RWPE2 (cell line): ENCODE measurements around the gene S100A8.

Source experiments
- ATAC-seq: fragments of 200-7000 bp; cut with Tn5 transposase; 3 replicates; pipeline ENCODE4 v1.9.1; 2021; ENCODE audit warnings: low read depth
- DNase-seq: peaks from one replicate; pipeline ENCODE4 v3.0.0-alpha.2; 2020; ENCODE audit warnings: low spot score
- H3K27ac ChIP-seq: fragments of 450-650 bp; 2 replicates; pipeline ENCODE4 v1.5.1; 2017; ENCODE audit warnings: mild to moderate bottlenecking; ENCODE audit not compliant: poor library complexity, severe bottlenecking
- H3K27me3 ChIP-seq: fragments of 250-450 bp; sonication (Bioruptor Pico); 2 replicates; pipeline ENCODE4 v1.5.1; 2021; ENCODE audit warnings: mild to moderate bottlenecking, moderate library complexity; ENCODE audit not compliant: insufficient read depth, poor library complexity, severe bottlenecking
- H3K36me3 ChIP-seq: fragments of 250-450 bp; sonication (Bioruptor Pico); 2 replicates; pipeline ENCODE4 v1.5.1; 2020; ENCODE audit warnings: low read depth, mild to moderate bottlenecking, moderate library complexity
- H3K4me1 ChIP-seq: fragments of 250-450 bp; sonication (Bioruptor Pico); 2 replicates; pipeline ENCODE4 v1.5.1; 2021; ENCODE audit warnings: mild to moderate bottlenecking, moderate library complexity; ENCODE audit not compliant: insufficient read depth, poor library complexity, severe bottlenecking
- H3K4me3 ChIP-seq: fragments of 250-450 bp; sonication (Bioruptor Pico); 2 replicates; pipeline ENCODE4 v1.5.1; 2021; ENCODE audit warnings: mild to moderate bottlenecking, moderate library complexity; ENCODE audit not compliant: severe bottlenecking
- H3K9me3 ChIP-seq: fragments of 250-450 bp; sonication (Bioruptor Pico); 2 replicates; pipeline ENCODE4 v1.5.1; 2021; ENCODE audit warnings: mild to moderate bottlenecking, moderate library complexity; ENCODE audit not compliant: severe bottlenecking
- TF ChIP-seq, protein P1 (sequence below): fragments of 450-650 bp; IDR thresholded peaks from one replicate; pipeline ENCODE4 v1.5.1; 2017; ENCODE audit warnings: mild to moderate bottlenecking, moderate library complexity; ENCODE audit not compliant: poor library complexity, severe bottlenecking

S100A8 gene

DNA sequence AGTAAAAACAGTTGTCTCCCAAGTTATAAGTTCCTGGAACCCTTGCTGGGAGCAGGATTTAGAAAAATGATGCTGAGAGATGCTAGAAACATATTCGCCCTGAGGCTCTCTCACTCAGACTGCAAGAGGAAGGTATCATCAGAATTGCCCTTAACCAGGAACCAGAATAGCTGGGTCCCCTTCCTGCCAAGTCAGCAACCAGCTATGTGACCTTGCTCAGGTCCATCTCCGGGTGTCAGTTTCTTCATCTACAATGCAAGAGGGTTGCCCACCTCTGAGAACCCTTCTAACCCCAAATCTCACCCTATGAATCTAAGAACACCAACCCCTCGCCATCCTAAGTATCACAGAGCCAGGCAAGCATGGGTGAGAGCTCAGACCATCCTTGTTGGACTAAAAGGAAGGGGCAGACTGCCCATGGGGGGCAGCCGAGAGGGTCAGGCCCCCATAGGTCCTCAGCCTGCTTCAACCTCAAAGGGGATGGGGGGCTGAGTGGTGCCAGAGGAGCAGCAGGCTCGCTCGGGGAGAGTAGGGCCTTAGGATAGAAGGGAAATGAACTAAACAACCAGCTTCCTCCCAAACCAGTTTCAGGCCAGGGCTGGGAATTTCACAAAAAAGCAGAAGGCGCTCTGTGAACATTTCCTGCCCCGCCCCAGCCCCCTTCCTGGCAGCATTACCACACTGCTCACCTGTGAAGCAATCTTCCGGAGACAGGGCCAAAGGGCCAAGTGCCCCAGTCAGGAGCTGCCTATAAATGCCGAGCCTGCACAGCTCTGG lies 33.6 kb downstream of the S100A8 start:
- ATAC-seq (peak; percentile 85), DNase-seq (peak; percentile 90)
- TF ChIP-seq, protein P1, sequence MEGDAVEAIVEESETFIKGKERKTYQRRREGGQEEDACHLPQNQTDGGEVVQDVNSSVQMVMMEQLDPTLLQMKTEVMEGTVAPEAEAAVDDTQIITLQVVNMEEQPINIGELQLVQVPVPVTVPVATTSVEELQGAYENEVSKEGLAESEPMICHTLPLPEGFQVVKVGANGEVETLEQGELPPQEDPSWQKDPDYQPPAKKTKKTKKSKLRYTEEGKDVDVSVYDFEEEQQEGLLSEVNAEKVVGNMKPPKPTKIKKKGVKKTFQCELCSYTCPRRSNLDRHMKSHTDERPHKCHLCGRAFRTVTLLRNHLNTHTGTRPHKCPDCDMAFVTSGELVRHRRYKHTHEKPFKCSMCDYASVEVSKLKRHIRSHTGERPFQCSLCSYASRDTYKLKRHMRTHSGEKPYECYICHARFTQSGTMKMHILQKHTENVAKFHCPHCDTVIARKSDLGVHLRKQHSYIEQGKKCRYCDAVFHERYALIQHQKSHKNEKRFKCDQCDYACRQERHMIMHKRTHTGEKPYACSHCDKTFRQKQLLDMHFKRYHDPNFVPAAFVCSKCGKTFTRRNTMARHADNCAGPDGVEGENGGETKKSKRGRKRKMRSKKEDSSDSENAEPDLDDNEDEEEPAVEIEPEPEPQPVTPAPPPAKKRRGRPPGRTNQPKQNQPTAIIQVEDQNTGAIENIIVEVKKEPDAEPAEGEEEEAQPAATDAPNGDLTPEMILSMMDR: no peak
- Histone ChIP-seq H3K36me3 (no peaks in the 10 kb centered on the region), H3K27ac (peak overlapping the region; percentile 86), H3K27me3 (no peaks in the 10 kb centered on the region), H3K4me3 (no peak overlapping the region), H3K4me1 (peaks cover 16% of the 10 kb centered on the region), H3K9me3 (no peaks in the 10 kb centered on the region)

GRCh38 chr1:153356392-153357075 lies 34.3 kb downstream of the S100A8 start:
- Histone ChIP-seq H3K4me3 (no peak overlapping the region), H3K9me3 (no peaks in the 10 kb centered on the region), H3K4me1 (peaks cover 16% of the 10 kb centered on the region), H3K27me3 (no peaks in the 10 kb centered on the region), H3K36me3 (no peaks in the 10 kb centered on the region), H3K27ac (peak overlapping the region; percentile 86)
- TF ChIP-seq, protein P1: no peak
- DNase-seq: no peak
- ATAC-seq: no peak; the same call in 2 of the 3 replicates

- Histone ChIP-seq H3K36me3 (no peaks in the 10 kb centered on the region), H3K4me3 (no peak overlapping the region), H3K9me3 (no peaks in the 10 kb centered on the region), H3K27me3 (no peaks in the 10 kb centered on the region), H3K27ac (no peak overlapping the region), H3K4me1 (peaks cover 16% of the 10 kb centered on the region)
- peak; percentile 68 for ATAC-seq
- DNase-seq: no peak
- TF ChIP-seq, protein P1: peak; percentile 77
Observed at GRCh38 chr1:153355445-153356071, 35.3 kb downstream of the S100A8 start.

- ATAC-seq (no peak), DNase-seq (no peak)
- Histone ChIP-seq H3K9me3 (no peaks in the 10 kb centered on the region), H3K36me3 (no peaks in the 10 kb centered on the region), H3K4me3 (no peak overlapping the region), H3K27me3 (no peaks in the 10 kb centered on the region), H3K4me1 (peaks cover 16% of the 10 kb centered on the region), H3K27ac (no peak overlapping the region)
- TF ChIP-seq, protein P1: no peak
Observed at GRCh38 chr1:153354515-153355193, 36.2 kb downstream of the S100A8 start.
